ENCODE results near the gene CLSTN2.

The CLSTN2 gene

DNA sequence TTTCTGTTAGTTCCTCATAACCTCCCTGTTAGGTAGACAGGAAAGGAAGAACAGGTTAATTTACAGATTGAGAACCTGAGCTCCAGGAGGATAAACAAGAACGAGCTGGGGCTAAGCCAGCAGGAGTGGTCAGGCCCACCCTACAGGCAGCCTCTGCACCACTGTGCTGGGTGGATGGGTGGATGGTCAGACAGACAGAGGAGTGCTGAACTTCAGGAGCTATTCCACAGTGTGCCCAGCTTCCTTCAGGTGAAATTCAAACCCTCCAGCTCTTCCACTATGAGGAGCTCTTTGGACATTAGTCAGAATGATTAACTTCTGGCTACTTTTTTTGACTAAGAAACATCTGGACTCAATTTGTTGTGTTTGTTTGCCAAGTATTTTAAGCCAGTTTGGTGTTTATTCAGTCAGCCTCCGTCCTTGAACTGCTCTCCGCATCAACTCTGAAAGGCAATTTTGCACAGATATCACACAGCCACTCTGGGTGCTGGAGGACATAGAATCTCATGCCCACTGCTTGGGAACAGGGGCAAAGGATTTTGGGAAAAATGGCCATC, 361.9 kb downstream of the CLSTN2 start:
- DNase-seq: no peak

DNA sequence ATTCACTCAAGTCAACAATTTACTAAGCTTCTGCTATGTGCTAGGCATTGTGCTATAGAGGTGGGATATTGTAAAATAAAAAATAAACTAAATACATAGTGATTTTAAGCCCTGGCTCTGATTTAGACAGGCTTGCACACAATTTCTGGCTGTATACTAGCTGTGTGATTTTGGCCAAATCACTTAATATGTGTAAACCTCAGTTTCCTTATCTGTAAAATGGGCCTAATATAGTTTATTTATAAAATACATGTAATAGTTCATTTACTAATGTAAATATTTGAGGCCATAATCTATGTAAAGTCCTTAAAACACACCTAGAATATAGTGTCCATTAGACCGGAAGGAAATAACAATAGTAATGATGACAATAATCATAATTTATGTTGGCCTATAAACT, 363.1 kb downstream of the CLSTN2 start:
- no peak for DNase-seq

DNA sequence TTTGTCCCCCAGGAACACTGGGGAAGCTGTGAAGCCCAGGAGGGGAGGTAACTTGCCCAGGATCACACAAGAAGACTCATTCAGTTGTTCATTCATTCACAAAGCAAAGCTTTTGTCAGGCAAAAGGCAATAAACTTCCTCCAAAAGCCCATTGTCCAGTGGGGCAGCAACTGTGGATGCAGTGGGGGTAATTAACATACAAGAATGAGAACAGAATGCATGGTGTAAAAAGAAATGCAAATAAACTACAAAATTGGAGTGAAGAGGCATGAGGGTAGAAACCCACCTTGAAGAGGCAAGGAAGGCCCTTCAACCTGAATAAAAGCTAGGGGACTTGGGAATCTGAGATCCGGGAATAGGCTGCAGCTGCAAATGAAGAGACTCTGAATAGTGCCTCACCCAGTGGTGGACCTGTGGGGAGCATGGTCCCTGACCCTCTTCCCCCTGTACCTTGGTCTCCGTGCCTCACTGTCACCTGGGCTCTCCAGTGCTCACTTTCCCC, 363.6 kb downstream of the CLSTN2 start:
- DNase-seq: no peak

DNA sequence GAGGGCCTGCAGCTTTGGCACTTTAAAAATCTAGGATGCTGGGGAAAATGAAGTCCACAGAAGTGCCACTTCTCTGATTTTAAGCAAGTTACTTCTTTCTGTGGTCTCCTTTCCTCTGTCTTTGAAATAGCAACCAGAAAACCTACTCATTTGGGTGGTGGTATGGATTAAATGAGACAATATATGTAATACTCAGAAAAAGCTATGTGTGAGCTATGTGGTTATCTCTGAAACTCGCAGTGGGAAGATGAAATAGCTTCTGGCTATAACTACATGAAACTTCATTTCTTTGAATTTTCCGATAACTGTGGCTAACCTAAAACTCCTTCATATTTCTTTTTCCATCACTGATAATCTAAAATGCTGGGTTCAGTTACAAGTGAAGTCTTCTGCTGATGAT, 368.9 kb downstream of the CLSTN2 start:
- DNase-seq: no peak

DNA sequence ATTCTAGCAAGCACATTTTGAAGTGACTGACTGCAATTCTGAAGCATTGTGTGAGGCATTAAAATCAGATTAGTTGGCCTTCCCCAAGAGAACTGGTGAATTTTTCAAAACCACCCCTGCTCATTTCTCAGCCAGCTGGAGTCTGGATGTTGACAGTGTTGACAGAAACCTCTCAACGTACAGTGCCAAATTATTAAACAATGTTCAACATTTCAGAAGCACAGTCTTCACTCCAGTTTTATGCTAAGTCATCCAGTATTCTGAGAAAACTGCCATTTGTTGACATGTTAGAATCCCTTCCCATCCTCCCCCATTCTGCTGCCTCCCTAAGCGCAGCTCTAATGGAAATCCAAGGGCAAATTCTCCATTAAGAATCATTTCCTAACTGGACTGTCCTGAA, 373.6 kb downstream of the CLSTN2 start:
- DNase-seq: no peak

DNA sequence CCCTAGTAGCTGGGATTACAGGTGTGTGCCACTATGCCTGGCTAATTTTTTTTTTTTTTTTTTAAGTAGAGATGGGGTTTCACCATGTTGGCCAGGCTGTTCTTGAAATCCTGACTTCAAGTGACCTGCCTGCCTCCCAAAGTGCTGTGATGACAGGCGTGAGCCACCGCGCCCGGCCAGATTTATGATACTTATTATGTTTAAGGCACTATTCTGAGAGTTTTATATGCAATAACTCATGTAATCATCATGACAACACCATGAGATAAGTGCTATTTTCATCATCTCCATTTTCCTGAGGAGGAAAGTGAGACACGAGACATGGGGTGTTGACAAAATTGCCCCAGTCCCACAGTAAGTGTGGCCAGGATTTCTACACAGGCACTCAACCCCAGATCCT, 376.4 kb downstream of the CLSTN2 start:
- no peak for DNase-seq

DNA sequence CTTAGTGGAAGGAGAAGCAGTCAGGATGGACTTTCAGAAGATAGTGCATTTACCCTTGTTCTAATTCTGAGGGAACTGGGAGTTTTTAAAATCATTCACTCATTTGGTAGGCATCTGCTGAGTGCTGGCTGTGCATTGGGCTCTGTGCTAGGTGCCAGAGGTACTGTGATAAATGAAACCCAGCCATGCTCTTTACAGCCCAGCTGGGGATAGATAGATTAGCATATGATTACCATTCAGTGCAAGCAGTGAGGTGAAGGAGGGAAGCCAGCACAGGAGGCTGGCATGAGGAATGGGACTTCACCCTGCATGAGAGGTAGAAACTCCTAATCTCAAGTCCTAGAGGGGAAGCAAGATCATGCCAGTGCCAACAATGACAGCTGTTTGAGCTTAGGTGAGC, 381.0 kb downstream of the CLSTN2 start:
- DNase-seq: no peak

DNA sequence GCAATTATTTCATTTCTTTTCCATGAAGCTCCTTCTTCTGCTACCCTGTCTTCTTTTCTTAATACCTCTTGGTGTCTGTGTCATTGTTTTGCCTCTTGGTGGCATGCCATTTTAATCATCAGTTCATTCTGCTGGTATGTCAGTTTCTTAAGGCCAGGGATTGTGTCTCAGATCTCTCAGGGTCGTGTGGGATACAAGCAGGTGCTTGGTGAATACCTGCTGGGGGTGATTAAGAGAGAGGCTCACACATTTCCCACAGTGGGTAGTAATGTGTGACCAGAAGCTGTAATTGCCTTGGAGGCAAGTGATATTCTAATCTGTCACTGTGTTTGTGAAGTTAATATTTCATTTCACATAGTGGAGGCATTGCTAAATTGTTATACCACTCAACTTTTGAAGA, 381.5 kb downstream of the CLSTN2 start:
- no peak for DNase-seq

DNA sequence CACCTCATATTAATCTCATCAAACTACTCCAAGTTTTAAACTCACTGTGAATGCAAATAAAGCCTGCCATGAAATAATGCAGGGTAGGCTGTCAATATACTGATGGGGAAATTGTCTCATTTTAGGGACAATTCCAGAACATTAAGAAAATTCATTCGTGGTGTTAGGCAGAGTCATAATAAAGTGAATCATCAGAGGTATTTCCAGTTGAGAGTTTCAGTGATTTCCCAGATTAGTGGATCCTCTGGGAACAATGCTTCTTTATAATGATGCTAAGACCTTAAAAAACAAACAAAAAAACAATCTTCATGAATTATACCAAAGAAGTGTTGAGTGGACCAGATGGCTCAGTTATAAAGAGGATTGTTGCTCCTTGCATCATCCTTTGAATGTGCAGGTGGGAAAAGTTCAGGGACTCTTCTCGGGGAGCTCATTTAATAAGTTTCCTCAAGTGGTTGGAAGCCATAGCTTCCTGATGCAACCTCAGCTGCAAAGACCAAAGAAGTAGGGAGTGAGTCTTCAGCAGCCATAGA, 381.9 kb downstream of the CLSTN2 start:
- no peak for DNase-seq

DNA sequence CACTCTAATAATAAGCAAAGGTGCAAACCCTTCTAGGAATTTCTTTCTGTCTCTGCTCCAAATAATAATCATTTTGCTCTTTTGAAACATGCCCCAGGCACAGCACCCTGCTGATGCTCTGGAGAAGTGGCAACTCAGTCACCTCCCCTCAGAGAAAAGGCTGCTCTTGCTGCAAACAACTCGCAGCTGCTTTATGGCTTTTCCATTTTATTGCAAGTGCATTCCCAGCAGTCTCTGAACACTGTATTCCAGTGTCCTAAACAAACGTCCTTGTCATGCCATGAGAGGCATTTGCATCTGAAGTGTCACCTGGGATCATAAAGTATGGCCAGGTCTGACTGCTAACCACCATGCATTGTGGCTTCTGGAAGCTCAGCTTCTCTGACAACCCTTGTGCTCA, 384.8 kb downstream of the CLSTN2 start:
- DNase-seq: no peak

DNA sequence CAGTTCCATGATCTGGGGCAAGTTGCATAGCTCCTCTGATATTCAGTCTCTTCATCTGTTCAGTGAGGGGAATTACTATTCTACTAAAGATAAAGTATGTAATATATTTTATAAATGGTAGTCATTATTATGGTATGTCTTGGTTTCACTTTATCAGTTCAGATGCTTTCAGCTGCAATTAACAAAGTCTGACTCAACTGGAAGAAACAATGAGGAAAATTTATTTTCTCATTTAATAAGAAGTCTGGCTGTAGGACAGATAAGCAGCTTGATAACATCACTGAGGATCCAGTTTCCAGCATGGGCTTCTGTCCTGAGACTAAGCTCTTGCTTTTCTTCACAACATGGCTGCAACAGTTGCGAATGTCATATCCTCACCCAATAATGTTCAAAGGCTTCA, 388.6 kb downstream of the CLSTN2 start:
- no peak for DNase-seq

DNA sequence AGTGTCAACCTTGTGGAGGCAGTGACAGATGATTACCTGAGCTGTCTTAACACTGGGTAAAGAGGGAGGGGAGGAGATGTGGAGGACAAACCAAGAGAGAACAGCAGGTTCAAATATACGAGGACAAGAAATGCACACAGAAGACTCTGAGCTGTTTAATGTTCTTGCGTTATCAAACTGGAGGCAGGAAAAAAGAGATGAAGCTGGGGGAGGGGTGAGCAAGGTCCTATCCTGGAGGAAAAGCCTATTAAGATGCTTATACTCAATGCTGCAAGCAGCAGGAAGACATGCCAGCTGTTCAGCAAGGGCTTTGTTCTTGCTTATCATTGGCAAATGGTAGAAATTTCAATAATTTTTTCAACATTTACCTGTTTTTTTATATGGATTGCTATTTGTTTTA, 397.1 kb downstream of the CLSTN2 start:
- DNase-seq: no peak

DNA sequence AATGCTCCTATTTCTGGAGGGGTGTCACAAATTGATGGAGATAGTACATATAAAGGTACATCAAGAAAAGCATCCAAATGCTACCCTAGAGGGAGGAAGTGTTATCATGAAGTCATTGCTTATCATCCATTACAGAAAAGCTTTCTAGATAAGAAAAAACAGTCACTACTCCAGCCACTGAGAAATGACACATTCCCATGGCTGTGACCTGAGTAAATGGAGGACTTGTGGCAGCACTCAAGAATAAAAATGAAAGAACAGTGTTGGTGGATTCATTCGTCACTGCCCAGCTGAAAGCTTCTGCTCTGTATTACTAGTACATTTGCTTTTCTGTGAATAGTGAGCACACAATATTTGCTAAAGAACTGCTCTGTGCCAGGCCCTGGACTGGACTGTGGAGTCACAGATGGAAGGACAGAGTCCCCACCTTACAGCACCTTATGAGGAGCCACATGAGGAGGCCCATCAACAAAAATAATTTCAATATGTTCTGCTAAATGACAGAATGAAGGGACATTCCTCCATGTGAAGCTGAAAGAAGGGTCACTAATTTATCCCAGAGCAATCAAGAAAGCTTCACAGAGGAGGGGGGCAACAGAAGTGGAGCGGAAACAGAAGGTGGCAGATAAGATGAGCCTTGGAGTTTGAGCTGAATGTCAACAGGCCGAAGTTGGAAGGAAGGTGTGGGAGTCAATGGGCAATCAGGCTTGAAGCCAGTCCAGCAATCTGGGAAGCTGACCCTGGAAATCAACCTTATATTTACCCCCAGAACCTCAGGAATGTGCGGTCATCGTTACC, 399.3 kb downstream of the CLSTN2 start:
- no peak for DNase-seq

DNA sequence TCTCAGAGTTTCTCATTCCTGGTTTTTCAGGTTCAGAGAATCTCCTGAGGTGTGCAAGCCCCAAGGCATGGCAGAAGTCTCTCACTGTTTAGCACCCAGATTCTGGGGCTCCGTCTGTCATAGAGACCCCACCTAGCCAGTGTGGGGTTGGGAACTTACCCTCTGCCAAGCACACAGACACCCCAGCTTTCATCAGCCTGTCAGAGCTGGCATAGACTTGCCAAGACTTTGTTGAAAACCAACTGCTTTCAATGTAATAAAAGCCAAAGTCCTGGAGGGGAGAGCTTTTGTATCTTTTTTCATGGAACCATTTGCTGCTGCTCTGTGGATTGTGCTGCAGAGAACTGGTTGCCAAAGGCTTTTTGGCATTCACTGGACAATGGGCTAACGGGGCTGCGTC, 401.5 kb downstream of the CLSTN2 start:
- no peak for DNase-seq

DNA sequence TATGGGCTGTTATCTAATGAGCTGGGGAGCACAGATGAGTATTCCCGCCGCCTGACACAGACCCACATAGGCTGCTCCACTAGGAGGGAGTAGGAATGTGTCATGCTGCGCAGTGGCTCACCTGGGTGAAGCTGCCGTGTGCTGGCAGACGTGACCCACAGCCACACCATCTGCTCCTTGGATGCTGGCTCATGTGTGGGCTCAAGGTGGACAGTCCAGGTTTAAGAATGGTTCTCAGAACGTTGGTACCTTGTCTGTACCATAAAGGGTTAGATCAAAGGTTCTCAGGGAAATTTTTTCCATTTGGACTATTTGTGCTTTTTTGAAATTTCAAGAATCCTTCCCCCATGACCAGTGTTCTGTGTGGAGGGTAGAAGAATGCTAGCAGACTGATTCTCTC, 403.9 kb downstream of the CLSTN2 start:
- DNase-seq: no peak

DNA sequence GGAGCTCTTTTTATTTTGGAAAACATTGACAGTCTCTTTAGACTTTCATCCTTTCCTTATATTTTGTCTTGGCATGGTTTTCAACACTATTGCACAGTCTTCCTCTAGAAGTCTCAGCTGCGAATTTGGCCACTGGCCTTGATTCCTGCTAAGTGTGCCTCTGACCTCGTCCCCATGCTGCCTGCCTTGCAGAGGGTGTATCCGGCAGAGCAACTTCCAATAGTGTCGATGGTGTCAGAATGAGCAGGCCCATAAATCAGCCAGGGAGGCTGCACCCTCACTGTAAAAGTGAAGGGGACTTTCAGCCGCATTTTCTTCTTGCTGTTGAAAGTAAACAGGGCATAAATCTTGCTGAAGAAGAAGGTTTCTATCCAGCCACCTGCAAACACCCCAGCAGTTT, 406.2 kb downstream of the CLSTN2 start:
- DNase-seq: no peak

DNA sequence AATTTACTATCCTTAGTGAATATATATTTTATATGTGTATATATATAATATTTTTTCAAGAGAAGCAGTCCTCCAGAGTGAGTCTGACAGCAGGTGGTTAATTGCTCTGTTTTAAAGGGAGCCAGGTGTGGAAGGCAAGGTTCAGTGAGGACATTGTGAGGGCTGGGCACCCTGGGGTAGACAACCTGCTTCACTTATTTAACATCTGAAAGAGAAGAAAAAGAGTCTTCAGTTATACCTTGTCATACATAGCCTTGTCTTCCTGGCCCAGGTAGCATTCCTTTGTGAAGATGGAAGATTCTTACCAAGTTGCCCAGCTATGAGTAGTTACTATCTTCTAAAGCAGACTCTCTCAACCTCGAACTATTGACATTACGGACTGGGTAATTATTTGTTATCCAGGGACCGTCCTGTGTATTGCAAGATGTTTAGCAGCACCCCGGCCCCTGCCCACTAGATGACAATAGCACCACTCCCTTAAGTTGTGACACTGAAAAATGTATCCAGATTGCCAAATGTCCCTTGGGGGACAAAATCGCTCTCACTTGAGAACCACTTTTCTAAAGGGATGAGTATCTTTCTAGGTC, 406.9 kb downstream of the CLSTN2 start:
- no peak for DNase-seq

DNA sequence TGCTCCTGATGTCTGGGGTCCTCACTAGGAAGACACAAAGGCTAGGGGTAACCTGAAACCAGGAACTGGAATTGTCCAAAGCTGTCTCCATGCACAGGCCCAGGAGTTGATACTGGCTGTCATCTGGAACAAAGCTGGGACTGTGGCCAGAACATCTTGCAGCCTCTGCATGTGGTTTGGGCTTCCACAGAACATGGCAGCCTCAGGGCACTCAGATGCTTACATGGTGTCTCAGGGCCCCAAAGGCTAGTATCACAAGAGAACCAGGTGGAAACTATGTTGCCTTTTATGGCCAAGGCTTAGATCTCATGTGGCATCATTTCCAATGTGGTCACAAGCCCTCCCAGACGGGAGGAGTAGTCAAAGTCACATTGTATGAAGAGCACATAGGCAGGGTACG, 407.7 kb downstream of the CLSTN2 start:
- no peak for DNase-seq

DNA sequence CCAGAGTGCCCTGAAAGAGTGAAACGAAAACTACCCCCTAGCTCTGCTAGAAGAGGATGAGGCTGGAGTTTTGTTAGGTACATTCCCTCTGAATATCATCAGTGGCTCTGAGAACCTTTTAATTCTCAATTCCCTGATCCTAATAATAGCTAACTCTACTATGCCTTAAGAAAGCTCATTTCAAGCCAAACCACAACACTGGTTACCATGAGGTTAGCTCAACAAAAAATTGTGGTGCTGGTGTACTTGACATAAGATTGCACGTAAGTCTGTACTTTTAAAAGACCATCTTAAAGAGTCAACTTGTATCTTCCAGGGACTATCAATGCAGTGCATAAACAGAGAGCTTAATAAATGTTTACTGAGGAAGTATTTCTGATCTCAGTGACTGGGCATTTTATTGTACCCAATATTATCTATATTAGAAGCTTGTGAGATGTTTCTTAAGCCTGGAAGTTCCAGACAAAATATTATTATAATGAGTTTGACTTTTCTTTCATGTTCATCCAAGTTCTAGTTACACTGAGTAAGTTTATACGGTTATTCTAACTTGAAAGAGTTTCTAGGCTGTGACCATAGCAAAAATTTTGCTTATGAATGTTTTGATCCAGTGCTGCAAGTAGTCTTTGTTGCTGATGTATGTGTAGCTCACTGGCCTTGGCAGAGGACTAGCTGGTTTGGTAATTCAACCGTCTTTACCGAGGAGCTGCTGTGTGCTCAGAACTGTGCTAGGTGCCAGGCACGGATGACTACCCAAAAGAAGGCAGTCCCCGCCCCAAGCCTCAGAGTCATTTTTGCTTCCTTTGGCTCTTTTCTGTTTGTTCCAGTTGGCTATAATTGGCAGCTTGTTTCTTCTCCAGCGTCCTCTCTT, 408.5 kb downstream of the CLSTN2 start:
- DNase-seq: no peak

DNA sequence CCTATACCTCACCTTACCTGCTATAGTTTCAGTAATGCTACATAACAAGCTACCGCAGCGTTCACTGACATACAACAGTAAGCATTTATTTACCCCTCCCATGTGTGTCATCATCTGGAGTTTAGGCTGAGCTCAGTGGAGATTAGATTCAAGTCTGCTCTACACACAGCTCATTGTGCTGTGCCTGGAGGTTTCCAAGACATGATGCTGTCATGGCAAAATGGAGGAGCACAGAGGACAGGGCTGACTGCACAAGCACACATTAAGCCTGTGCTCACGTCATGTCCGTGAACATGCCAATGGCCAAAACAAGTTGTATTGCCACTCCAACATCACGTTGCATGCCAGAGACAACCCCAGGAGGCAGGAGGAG, 409.1 kb downstream of the CLSTN2 start:
- no peak for DNase-seq

DNA sequence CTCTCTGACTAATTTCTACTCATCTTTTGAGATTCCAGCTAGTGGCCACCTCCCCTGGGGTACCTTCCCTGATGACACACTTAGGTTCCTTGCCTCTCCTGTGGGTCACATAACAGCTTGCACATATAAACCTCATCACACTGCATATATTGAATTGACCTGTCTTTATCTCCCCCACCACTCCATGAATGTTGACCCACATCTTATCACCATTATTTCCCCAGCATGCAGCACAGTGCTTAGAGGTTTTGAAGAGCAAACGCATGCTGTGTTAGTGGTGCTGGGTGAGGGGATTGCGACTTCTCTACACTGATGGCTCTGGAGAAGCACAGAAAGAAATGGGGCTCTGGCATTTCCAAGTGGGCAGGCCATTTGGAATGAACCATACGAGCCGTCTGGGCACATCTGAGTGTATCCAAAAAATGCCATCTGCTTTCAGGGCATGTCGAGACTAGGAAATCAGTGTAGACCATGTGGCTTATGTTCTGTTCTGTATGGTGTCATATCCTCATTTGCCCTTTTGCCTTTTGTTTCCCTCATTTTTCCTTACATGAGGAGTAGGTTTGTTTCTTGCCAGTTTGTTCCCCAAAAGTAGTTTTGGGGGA, 409.7 kb downstream of the CLSTN2 start:
- DNase-seq: no peak

DNA sequence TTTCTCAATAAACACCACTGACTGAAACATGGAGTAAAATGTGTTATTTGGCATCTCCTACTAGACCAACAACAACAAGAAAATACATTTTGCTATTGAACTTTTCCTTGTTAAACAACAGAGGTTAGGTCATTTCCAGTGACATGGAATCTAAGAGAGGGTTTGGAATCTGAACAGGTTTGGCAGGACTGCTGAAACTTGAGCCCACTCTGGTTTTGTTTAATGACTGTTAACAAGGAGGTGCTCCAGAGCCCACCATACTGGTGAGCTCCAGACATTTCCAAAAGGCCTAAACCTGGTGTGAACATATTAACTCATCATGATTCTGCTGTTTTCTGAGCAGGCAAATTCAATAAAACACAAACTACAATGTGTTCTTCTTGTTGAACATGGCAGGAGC, 412.2 kb downstream of the CLSTN2 start:
- no peak for DNase-seq

DNA sequence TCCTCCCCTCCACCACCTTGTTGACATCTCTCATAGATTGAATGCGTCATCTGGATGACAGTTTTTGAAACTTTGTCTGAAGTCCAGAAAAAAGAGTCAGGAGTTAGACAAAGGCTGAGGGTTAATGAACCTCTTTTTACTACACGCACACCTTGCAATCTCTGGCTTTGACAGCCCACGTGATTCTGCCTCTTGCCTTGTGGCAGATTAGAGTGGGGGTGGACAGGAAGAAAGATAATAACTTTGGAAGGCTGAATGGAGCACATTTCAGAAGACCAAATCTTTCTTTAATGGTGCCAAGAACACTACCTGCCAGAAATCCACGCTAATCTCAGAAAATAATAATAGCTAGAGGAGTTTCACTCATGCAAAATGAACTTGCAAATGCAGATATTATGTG, 415.0 kb downstream of the CLSTN2 start:
- DNase-seq: no peak

Data from GOT3 (cell line).